GM23338 (cell line): ENCODE data around the gene FXYD2.

ENCODE experiments used
- CREB1 ChIP-seq: fragments of 250-450 bp; sonication (Bioruptor Pico); IDR thresholded peaks from 2 replicates; pipeline ENCODE4 v1.5.0; 2020; ENCODE audit warnings: low read depth, mild to moderate bottlenecking, moderate library complexity
- CTCF ChIP-seq, 2 experiments: fragments of 200-600 bp in 1 of 2; sonication (generic) in 1 of 2; conservative IDR thresholded peaks; 2 replicates each; pipeline versions ENCODE4 v1.5.1 to v1.6.1; 2016 to 2017; ENCODE audit warnings: antibody characterized with exemption in 2 of 2, low read depth in 2 of 2, mild to moderate bottlenecking in 2 of 2, moderate library complexity in 1 of 2
- ETS1 ChIP-seq: IDR thresholded peaks from 2 replicates; pipeline ENCODE4 v1.6.1; 2016; ENCODE audit warnings: antibody characterized with exemption
- EZH2 ChIP-seq: fragments of 200-600 bp; sonication (generic); IDR thresholded peaks from one replicate; pipeline ENCODE4 v1.8.0; 2017; ENCODE audit warnings: antibody characterized with exemption, mild to moderate bottlenecking, low read depth; ENCODE audit not compliant: unreplicated experiment
- EZH2phosphoT487 ChIP-seq: fragments of 200-600 bp; sonication (generic); IDR thresholded peaks from one replicate; pipeline ENCODE4 v1.8.1; 2018; ENCODE audit warnings: antibody characterized with exemption; ENCODE audit not compliant: unreplicated experiment
- JUNB ChIP-seq: IDR thresholded peaks from one replicate; pipeline ENCODE4 v1.6.1; 2016; ENCODE audit warnings: antibody characterized with exemption; ENCODE audit not compliant: unreplicated experiment
- NANOG ChIP-seq: IDR thresholded peaks from 2 replicates; pipeline ENCODE4 v1.6.1; 2016; ENCODE audit warnings: antibody characterized with exemption, borderline replicate concordance
- POLR2AphosphoS5 ChIP-seq: IDR thresholded peaks from 2 replicates; pipeline ENCODE4 v1.6.1; 2016; ENCODE audit warnings: antibody characterized with exemption, low read depth
- REST ChIP-seq: IDR thresholded peaks from one replicate; pipeline ENCODE4 v1.6.1; 2018; ENCODE audit warnings: antibody characterized with exemption; ENCODE audit not compliant: unreplicated experiment
- STAT1 ChIP-seq: IDR thresholded peaks from one replicate; pipeline ENCODE4 v1.6.1; 2016; ENCODE audit warnings: antibody characterized with exemption; ENCODE audit not compliant: unreplicated experiment
- ZNF114 ChIP-seq: fragments of 250-450 bp; sonication (Bioruptor Pico); IDR thresholded peaks from 2 replicates; pipeline ENCODE4 v1.5.0; 2020; ENCODE audit warnings: mild to moderate bottlenecking, moderate library complexity
- ZNF462 ChIP-seq: fragments of 250-450 bp; sonication (Bioruptor Pico); IDR thresholded peaks from 2 replicates; pipeline ENCODE4 v1.5.0; 2020; ENCODE audit warnings: mild to moderate bottlenecking, moderate library complexity

GRCh38 chr11:117834068-117834810 is 9.7 kb upstream of the FXYD2 start:
- TF ChIP-seq POLR2AphosphoS5 (no peak), CTCF (conservative IDR thresholded peaks at IDR 0.05; ENCODE audit: low read depth in 2 of 2) (no peak), REST (no peak), EZH2phosphoT487 (no peak), ETS1 (no peak), EZH2 (no peak), ZNF462 (CRISPR knock-in tag) (no peak), CREB1 (CRISPR knock-in tag) (no peak), JUNB (no peak), NANOG (no peak), STAT1 (no peak), ZNF114 (CRISPR knock-in tag) (no peak)
